HepG2 (cell line): ENCODE measurements around the gene PRUNE1. TPM values are rescaled to one million over a fixed set of nuclear protein-coding genes. Genes with fewer than 3 reads are reported as not detected.

Experiments
- ADNP ChIP-seq: sonication (generic); formaldehyde crosslinking; IDR thresholded peaks from 2 replicates; pipeline ENCODE4 v1.4.0; 2020; ENCODE audit warnings: missing genetic modification reagents
- AGO2 ChIP-seq: fragments of 200-400 bp; formaldehyde crosslinking; optimal IDR thresholded peaks from 2 replicates; pipeline ENCODE3; 2017; ENCODE audit warnings: mild to moderate bottlenecking, low read depth, low read length, moderate library complexity
- ARID2 ChIP-seq: sonication (generic); formaldehyde crosslinking; IDR thresholded peaks from 2 replicates; pipeline ENCODE4 v1.8.1; 2022; ENCODE audit warnings: mild to moderate bottlenecking, missing genetic modification reagents, borderline replicate concordance
- FOXO1 ChIP-seq: sonication (generic); formaldehyde crosslinking; IDR thresholded peaks from 2 replicates; pipeline ENCODE4 v1.4.0; 2020; ENCODE audit warnings: missing genetic modification reagents
- HMGA1 ChIP-seq: sonication (generic); formaldehyde crosslinking; conservative IDR thresholded peaks from 2 replicates; pipeline ENCODE4 v1.4.0; 2020; ENCODE audit warnings: missing genetic modification reagents
- HNRNPK ChIP-seq: fragments of 200-400 bp; formaldehyde crosslinking; IDR thresholded peaks from 2 replicates; pipeline ENCODE4 v1.6.1; 2018; ENCODE audit warnings: low read length, low read depth, moderate library complexity, mild to moderate bottlenecking; ENCODE audit not compliant: poor library complexity, severe bottlenecking
- MAFF ChIP-seq: IDR thresholded peaks from 2 replicates; pipeline ENCODE4 v1.6.1; 2011; ENCODE audit warnings: low read depth, low read length, improper control_type of control experiment
- MTA3 ChIP-seq: sonication (generic); formaldehyde crosslinking; IDR thresholded peaks from 2 replicates; pipeline ENCODE4 v1.4.0; 2020; ENCODE audit warnings: missing genetic modification reagents
- NFE2 ChIP-seq: sonication (generic); formaldehyde crosslinking; IDR thresholded peaks from 2 replicates; pipeline ENCODE4 v1.4.0; 2020; ENCODE audit warnings: missing genetic modification reagents
- REPIN1 ChIP-seq: sonication (generic); formaldehyde crosslinking; IDR thresholded peaks from 2 replicates; pipeline ENCODE4 v1.8.0; 2022; ENCODE audit warnings: missing genetic modification reagents, low read depth, mild to moderate bottlenecking, borderline replicate concordance
- RFXAP ChIP-seq: sonication (generic); formaldehyde crosslinking; IDR thresholded peaks from 2 replicates; pipeline ENCODE4 v1.4.0; 2020; ENCODE audit warnings: missing genetic modification reagents, borderline replicate concordance
- SCMH1 ChIP-seq: sonication (generic); formaldehyde crosslinking; IDR thresholded peaks from 2 replicates; pipeline ENCODE4 v1.9.0; 2021; ENCODE audit warnings: missing genetic modification reagents, mild to moderate bottlenecking, borderline replicate concordance
- TSC22D2 ChIP-seq: sonication (generic); formaldehyde crosslinking; IDR thresholded peaks from 2 replicates; pipeline ENCODE4 v1.5.1; 2020; ENCODE audit warnings: missing genetic modification reagents, mild to moderate bottlenecking, borderline replicate concordance
- ZNF124 ChIP-seq: sonication (generic); formaldehyde crosslinking; IDR thresholded peaks from 2 replicates; pipeline ENCODE4 v1.4.0; 2020; ENCODE audit warnings: missing genetic modification reagents
- ZNF207 ChIP-seq: fragments of 450-650 bp; IDR thresholded peaks from 2 replicates; pipeline ENCODE4 v1.6.1; 2016; ENCODE audit warnings: antibody characterized with exemption, borderline replicate concordance
- ZNF225 ChIP-seq: sonication (generic); formaldehyde crosslinking; IDR thresholded peaks from 2 replicates; pipeline ENCODE4 v1.4.0; 2020; ENCODE audit warnings: mild to moderate bottlenecking, missing genetic modification reagents
- ZNF282 ChIP-seq: fragments of 450-650 bp; IDR thresholded peaks from 2 replicates; pipeline ENCODE4 v1.6.1; 2018; ENCODE audit not compliant: partially characterized antibody
- ZNF496 ChIP-seq: sonication (generic); formaldehyde crosslinking; IDR thresholded peaks from 2 replicates; pipeline ENCODE4 v1.8.1; 2023; ENCODE audit warnings: mild to moderate bottlenecking, moderate library complexity, missing genetic modification reagents; ENCODE audit not compliant: insufficient replicate concordance
- ZNF598 ChIP-seq: sonication (generic); formaldehyde crosslinking; IDR thresholded peaks from 2 replicates; pipeline ENCODE4 v1.5.1; 2020; ENCODE audit warnings: mild to moderate bottlenecking, missing genetic modification reagents, borderline replicate concordance
- ZNF792 ChIP-seq: IDR thresholded peaks from 2 replicates; pipeline ENCODE4 v1.6.1; 2016
- ZSCAN25 ChIP-seq: sonication (generic); formaldehyde crosslinking; IDR thresholded peaks from 2 replicates; pipeline ENCODE4 v1.8.0; 2022; ENCODE audit warnings: mild to moderate bottlenecking, missing genetic modification reagents
- polyA plus RNA-seq, 8 experiments: library from polyadenylated mRNA; depleted of rRNA in 3 of 8; stranded (reverse) in 7 of 8; unstranded in 1 of 8; fragments of >200 nt; fragmentation: Illumina TruSeq in 4 of 8; extraction: Trizol in 4 of 8; gene quantifications; 2 replicates each; pipeline versions ENCODE4 v1.2.1 to v1.2.3, GENCODE V29; 2011 to 2016; ENCODE audit warnings: low read depth in 4 of 8, missing spikeins in 1 of 8, mixed read lengths in 1 of 8; ENCODE audit not compliant: insufficient read depth in 1 of 8
- total RNA-seq, 5 experiments: library from RNA; depleted of rRNA; stranded (reverse); fragments of >200 nt; fragmentation: Illumina TruSeq; extraction: Trizol; gene quantifications; 2 replicates each; pipeline ENCODE4 v1.2.3, GENCODE V29; 2016; ENCODE audit warnings: low read depth in 1 of 5
- TF ChIP-seq, protein P1 (sequence below), 2 experiments: sonication (generic) in 1 of 2; formaldehyde crosslinking in 1 of 2; IDR thresholded peaks; 2 replicates each; pipeline versions ENCODE4 v1.5.1 to v1.6.1; 2011 to 2020; ENCODE audit warnings: borderline replicate concordance in 1 of 2, low read depth in 1 of 2, low read length in 1 of 2, mild to moderate bottlenecking in 1 of 2, missing genetic modification reagents in 1 of 2, moderate library complexity in 1 of 2
- TF ChIP-seq, protein P2 (sequence below): IDR thresholded peaks from 2 replicates; pipeline ENCODE4 v1.6.1; 2016; ENCODE audit warnings: low read depth, control low read depth

The PRUNE1 gene
- total and polyA plus RNA-seq, 2 of the 13 experiments (the other 11 are each of a cell fraction or from before 2014, with no cell fraction given), result 19.0 to 31.9 TPM

DNA sequence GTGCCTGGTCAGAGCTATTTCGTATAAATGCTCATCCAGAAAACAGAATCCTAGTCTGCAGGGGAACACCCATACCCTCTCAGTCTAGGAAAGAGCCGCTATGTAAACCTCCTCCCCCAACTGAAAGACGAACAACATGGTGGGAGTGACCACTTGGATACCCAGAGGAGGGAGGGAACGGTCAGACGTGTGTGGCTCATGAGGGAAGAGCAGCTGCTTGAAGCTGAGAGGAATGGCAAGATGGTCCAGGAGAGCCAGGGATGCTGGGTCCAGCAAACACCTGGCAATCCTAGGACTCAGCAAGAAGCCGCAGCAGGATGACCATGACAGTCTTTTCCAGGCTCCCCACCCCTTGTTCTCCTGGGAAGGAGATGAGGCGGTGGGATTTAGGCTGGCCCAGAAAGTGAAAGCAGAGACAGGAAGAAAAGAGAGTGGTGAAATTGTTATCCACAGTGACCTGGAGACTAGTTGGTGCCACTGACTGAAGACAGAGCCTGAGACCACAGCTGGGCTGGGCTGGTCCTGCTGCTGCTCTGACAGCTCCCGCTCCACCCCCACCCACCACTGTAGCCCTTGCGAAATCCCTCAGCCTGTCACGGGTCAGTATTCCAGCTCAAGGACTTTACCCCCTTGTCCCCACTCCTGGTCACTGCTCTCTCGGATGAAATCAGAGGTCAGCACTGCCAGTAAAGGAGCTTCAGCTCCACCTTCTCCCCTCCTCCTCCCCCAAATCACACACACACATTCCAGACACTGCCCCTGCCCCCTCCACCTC, 37.3 kb upstream of the PRUNE1 start (continued):
- peak; percentile 78; the same call in 1 of the 2 replicates for TF ChIP-seq REPIN1 (CRISPR knock-in tag)
- no peak for TF ChIP-seq NFE2
- no peak for TF ChIP-seq ZNF496 (CRISPR knock-in tag)
- no peak for TF ChIP-seq ZNF282
- TF ChIP-seq, protein P1, sequence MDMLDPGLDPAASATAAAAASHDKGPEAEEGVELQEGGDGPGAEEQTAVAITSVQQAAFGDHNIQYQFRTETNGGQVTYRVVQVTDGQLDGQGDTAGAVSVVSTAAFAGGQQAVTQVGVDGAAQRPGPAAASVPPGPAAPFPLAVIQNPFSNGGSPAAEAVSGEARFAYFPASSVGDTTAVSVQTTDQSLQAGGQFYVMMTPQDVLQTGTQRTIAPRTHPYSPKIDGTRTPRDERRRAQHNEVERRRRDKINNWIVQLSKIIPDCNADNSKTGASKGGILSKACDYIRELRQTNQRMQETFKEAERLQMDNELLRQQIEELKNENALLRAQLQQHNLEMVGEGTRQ (IDR thresholded peaks at IDR 0.05; ENCODE audit: low read depth, low read length), result no peak
- TF ChIP-seq, protein P1 (CRISPR knock-in tag; IDR thresholded peaks at IDR 0.05; ENCODE audit: borderline replicate concordance), result no peak; the same call in 1 of the 2 replicates
- no peak for TF ChIP-seq HMGA1 (CRISPR knock-in tag)
- TF ChIP-seq ZSCAN25 (CRISPR knock-in tag), result peak; percentile 83
- TF ChIP-seq ADNP (CRISPR knock-in tag), result no peak
- peak; percentile 53; the same call in 1 of the 2 replicates for TF ChIP-seq FOXO1
- TF ChIP-seq ZNF207, result no peak
- no peak for TF ChIP-seq AGO2
- TF ChIP-seq HNRNPK, result peak; percentile 35
- TF ChIP-seq SCMH1, result no peak
- TF ChIP-seq RFXAP (CRISPR knock-in tag), result peak; percentile 43; the same call in 1 of the 2 replicates
- no peak for TF ChIP-seq ZNF598 (CRISPR knock-in tag)
- TF ChIP-seq MAFF, result no peak
- TF ChIP-seq, protein P2, sequence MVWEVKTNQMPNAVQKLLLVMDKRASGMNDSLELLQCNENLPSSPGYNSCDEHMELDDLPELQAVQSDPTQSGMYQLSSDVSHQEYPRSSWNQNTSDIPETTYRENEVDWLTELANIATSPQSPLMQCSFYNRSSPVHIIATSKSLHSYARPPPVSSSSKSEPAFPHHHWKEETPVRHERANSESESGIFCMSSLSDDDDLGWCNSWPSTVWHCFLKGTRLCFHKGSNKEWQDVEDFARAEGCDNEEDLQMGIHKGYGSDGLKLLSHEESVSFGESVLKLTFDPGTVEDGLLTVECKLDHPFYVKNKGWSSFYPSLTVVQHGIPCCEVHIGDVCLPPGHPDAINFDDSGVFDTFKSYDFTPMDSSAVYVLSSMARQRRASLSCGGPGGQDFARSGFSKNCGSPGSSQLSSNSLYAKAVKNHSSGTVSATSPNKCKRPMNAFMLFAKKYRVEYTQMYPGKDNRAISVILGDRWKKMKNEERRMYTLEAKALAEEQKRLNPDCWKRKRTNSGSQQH (CRISPR knock-in tag), result 0 out of 2 replicates have a peak, but pooled peaks have one; percentile 69
- no peak for TF ChIP-seq MTA3 (CRISPR knock-in tag)
- no peak for TF ChIP-seq ZNF225
- TF ChIP-seq ARID2 (CRISPR knock-in tag), result no peak; the same call in 1 of the 2 replicates
- TF ChIP-seq ZNF792 (CRISPR knock-in tag), result 0 out of 2 replicates have a peak, but pooled peaks have one; percentile 32
- no peak for TF ChIP-seq TSC22D2 (CRISPR knock-in tag)
- no peak for TF ChIP-seq ZNF124 (CRISPR knock-in tag)
